Esophagus muscularis mucosa (tissue), 3 donors: ENCODE measurements around the gene NPAS4.

Experiments used
- POLR2A ChIP-seq: fragments of 450-650 bp; IDR thresholded peaks from one replicate; pipeline ENCODE4 v1.6.1; 2017; ENCODE audit warnings: antibody characterized with exemption, moderate library complexity, mild to moderate bottlenecking, low read depth
- TF ChIP-seq, protein P1 (sequence below), 3 experiments: fragments of 200-600 bp in 2 of 3; fragments of 450-650 bp in 1 of 3; sonication (generic) in 2 of 3; IDR thresholded peaks; one replicate each; pipeline ENCODE4 v1.5.1; 2017 to 2019; ENCODE audit warnings: antibody characterized with exemption in 3 of 3, mild to moderate bottlenecking in 2 of 3, moderate library complexity in 1 of 3

DNA sequence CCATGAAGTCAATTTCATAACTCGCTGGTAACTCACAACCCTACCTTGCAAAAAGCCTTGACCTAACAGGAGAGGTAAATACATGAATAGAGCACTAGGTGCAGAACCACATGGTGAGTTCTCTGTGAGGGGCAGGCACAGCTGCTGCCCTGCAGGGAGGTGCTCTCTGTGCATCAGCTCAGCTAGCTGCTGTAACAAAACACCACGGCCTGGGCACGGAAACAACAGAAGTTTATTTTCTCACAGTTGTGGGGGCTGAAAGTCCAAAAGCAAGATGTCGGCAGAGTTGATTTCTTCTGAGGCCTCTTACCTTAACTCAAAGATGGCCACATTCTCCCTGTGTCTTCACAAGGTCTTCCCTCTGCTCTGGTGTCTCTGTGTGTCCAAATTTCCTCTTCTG, 30.8 kb downstream of the NPAS4 start:
- TF ChIP-seq, protein P1, sequence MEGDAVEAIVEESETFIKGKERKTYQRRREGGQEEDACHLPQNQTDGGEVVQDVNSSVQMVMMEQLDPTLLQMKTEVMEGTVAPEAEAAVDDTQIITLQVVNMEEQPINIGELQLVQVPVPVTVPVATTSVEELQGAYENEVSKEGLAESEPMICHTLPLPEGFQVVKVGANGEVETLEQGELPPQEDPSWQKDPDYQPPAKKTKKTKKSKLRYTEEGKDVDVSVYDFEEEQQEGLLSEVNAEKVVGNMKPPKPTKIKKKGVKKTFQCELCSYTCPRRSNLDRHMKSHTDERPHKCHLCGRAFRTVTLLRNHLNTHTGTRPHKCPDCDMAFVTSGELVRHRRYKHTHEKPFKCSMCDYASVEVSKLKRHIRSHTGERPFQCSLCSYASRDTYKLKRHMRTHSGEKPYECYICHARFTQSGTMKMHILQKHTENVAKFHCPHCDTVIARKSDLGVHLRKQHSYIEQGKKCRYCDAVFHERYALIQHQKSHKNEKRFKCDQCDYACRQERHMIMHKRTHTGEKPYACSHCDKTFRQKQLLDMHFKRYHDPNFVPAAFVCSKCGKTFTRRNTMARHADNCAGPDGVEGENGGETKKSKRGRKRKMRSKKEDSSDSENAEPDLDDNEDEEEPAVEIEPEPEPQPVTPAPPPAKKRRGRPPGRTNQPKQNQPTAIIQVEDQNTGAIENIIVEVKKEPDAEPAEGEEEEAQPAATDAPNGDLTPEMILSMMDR (IDR thresholded peaks at IDR 0.05) = no peak
- no peak for TF ChIP-seq POLR2A
